SK-N-SH treated with all-trans-retinoic acid at 6 μM for 48 hours (cell line): ENCODE results near the gene PLEKHA8.

ENCODE experiments used
- ATAC-seq: fragments of 200-7000 bp; cut with Tn5 transposase; 3 replicates; pipeline ENCODE4 v1.9.1; 2020; ENCODE audit warnings: mild to moderate bottlenecking, moderate library complexity
- ARNTL ChIP-seq: fragments of 450-650 bp; formaldehyde crosslinking; IDR thresholded peaks from 2 replicates; pipeline ENCODE4 v1.5.0; 2020; ENCODE audit warnings: low read depth, mild to moderate bottlenecking, moderate library complexity, borderline replicate concordance
- BACH2 ChIP-seq: fragments of 250-450 bp; sonication (Bioruptor Pico); IDR thresholded peaks from 2 replicates; pipeline ENCODE4 v1.9.0; 2021; ENCODE audit warnings: mild to moderate bottlenecking, borderline replicate concordance
- CSDC2 ChIP-seq: fragments of 250-450 bp; sonication (Bioruptor Pico); IDR thresholded peaks from 2 replicates; pipeline ENCODE4 v1.5.0; 2020; ENCODE audit warnings: mild to moderate bottlenecking, moderate library complexity
- ESRRG ChIP-seq: fragments of 250-450 bp; sonication (Bioruptor Pico); IDR thresholded peaks from 2 replicates; pipeline ENCODE4 v1.6.1; 2021; ENCODE audit warnings: mild to moderate bottlenecking
- GLIS3 ChIP-seq: fragments of 250-450 bp; sonication (Bioruptor Pico); IDR thresholded peaks from 2 replicates; pipeline ENCODE4 v1.5.0; 2020; ENCODE audit warnings: mild to moderate bottlenecking, moderate library complexity
- ISL1 ChIP-seq: fragments of 250-450 bp; sonication (Bioruptor Pico); IDR thresholded peaks from 2 replicates; pipeline ENCODE4 v2.1.2; 2022; ENCODE audit warnings: mild to moderate bottlenecking, moderate library complexity
- OSR1 ChIP-seq: fragments of 250-450 bp; sonication (Bioruptor Pico); IDR thresholded peaks from 2 replicates; pipeline ENCODE4 v1.8.0; 2022; ENCODE audit warnings: moderate library complexity, mild to moderate bottlenecking, inconsistent platforms
- PPARA ChIP-seq: fragments of 250-450 bp; sonication (Bioruptor Pico); IDR thresholded peaks from 2 replicates; pipeline ENCODE4 v1.5.0; 2020; ENCODE audit warnings: mild to moderate bottlenecking, borderline replicate concordance
- RARB ChIP-seq: fragments of 250-450 bp; sonication (Bioruptor Pico); IDR thresholded peaks from 2 replicates; pipeline ENCODE4 v1.8.0; 2021; ENCODE audit warnings: mild to moderate bottlenecking, moderate library complexity
- SNAI2 ChIP-seq: fragments of 250-450 bp; sonication (Bioruptor Pico); IDR thresholded peaks from 2 replicates; pipeline ENCODE4 v1.5.0; 2020; ENCODE audit warnings: mild to moderate bottlenecking, moderate library complexity
- ZC3H10 ChIP-seq: fragments of 250-450 bp; sonication (Bioruptor Pico); IDR thresholded peaks from 2 replicates; pipeline ENCODE4 v1.5.1; 2021; ENCODE audit warnings: mild to moderate bottlenecking, moderate library complexity
- ZFP3 ChIP-seq: fragments of 250-450 bp; sonication (Bioruptor Pico); IDR thresholded peaks from 2 replicates; pipeline ENCODE4 v1.5.0; 2020; ENCODE audit warnings: mild to moderate bottlenecking, moderate library complexity
- ZFP30 ChIP-seq: fragments of 450-650 bp; formaldehyde crosslinking; IDR thresholded peaks from 2 replicates; pipeline ENCODE4 v1.5.0; 2022; ENCODE audit warnings: mild to moderate bottlenecking, moderate library complexity
- ZNF565 ChIP-seq: fragments of 450-650 bp; formaldehyde crosslinking; conservative IDR thresholded peaks from 2 replicates; pipeline ENCODE4 v1.5.0; 2020; ENCODE audit warnings: low read depth, mild to moderate bottlenecking, moderate library complexity
- ZNF70 ChIP-seq: fragments of 450-650 bp; formaldehyde crosslinking; IDR thresholded peaks from 2 replicates; pipeline ENCODE4 v1.5.0; 2020; ENCODE audit warnings: mild to moderate bottlenecking, moderate library complexity
- TF ChIP-seq, protein P1 (sequence below): fragments of 250-450 bp; sonication (Bioruptor Pico); IDR thresholded peaks from 2 replicates; pipeline ENCODE4 v1.8.0; 2020; ENCODE audit warnings: mild to moderate bottlenecking, moderate library complexity, borderline replicate concordance
- TF ChIP-seq, protein P2 (sequence below): fragments of 250-450 bp; sonication (Bioruptor Pico); IDR thresholded peaks from 2 replicates; pipeline ENCODE4 v1.5.0; 2020; ENCODE audit warnings: mild to moderate bottlenecking, moderate library complexity
- TF ChIP-seq, protein P3 (sequence below): fragments of 250-450 bp; sonication (Bioruptor Pico); IDR thresholded peaks from 2 replicates; pipeline ENCODE4 v1.5.1; 2020; ENCODE audit warnings: low read depth, mild to moderate bottlenecking, moderate library complexity
- TF ChIP-seq, protein P4 (sequence below): fragments of 250-450 bp; sonication (Bioruptor Pico); IDR thresholded peaks from 2 replicates; pipeline ENCODE4 v1.5.1; 2021; ENCODE audit warnings: mild to moderate bottlenecking, moderate library complexity

The PLEKHA8 gene

DNA sequence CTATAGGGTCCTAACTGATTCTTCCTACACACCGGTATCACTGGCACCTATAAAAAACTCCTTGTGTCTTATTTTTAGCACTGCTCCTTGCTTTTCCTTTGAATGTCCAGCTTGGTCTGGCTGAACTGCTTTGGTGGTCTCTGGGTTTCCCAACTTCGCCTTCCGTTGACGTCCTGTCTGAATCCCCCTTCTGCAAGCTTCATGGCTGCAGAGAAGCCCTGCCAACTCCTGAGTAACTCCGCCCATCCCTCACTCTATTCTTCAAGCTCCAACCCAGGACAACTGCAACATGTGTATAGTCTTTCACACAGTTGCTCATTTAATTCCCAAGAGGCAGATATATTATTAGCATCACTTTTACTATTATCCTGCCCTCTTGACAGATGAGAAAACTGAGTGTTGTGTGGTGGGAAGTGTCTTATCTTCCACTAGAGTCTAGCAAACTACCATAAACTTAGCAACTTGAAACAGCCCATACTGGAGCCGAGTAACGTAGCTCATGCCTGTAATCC is 147.5 kb downstream of the PLEKHA8 start (continued):
- TF ChIP-seq, protein P1, sequence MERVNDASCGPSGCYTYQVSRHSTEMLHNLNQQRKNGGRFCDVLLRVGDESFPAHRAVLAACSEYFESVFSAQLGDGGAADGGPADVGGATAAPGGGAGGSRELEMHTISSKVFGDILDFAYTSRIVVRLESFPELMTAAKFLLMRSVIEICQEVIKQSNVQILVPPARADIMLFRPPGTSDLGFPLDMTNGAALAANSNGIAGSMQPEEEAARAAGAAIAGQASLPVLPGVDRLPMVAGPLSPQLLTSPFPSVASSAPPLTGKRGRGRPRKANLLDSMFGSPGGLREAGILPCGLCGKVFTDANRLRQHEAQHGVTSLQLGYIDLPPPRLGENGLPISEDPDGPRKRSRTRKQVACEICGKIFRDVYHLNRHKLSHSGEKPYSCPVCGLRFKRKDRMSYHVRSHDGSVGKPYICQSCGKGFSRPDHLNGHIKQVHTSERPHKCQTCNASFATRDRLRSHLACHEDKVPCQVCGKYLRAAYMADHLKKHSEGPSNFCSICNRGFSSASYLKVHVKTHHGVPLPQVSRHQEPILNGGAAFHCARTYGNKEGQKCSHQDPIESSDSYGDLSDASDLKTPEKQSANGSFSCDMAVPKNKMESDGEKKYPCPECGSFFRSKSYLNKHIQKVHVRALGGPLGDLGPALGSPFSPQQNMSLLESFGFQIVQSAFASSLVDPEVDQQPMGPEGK (CRISPR knock-in tag) = no peak
- TF ChIP-seq ZNF565 (CRISPR knock-in tag) (no peak), RARB (CRISPR knock-in tag) (no peak), BACH2 (CRISPR knock-in tag) (no peak)
- TF ChIP-seq, all 23 proteins: peak for 0

DNA sequence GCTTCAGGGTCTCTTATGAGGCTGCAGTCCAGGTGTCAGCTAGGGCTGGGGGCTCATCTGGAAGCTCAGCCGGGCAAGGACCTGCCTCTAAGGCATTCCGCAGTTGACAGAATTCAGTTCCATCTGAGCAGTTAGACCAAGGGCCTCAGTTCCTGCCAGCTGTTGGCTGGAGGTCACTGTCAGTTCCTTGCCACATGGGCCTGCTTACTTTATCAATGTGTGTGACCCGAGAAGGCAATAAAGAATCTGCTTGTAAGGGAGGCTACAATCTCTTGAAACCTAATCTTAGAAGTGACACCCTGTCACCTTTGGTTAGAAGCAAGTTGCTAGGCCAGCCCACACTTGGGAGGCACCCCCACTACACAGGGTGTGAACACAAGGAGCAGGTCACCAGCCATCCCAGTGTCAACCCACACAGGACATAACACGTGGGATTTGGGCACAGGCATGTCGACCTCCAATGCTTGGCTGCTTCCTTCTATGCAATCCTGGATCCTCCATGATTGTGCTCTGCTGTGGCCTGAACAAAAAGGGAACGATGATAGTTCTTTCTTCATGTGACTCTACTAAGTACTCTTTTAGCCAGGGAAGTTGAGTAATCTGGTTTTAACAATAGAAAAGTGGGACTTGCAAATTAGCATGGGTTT is 148.4 kb downstream of the PLEKHA8 start:
- ATAC-seq = no peak

DNA sequence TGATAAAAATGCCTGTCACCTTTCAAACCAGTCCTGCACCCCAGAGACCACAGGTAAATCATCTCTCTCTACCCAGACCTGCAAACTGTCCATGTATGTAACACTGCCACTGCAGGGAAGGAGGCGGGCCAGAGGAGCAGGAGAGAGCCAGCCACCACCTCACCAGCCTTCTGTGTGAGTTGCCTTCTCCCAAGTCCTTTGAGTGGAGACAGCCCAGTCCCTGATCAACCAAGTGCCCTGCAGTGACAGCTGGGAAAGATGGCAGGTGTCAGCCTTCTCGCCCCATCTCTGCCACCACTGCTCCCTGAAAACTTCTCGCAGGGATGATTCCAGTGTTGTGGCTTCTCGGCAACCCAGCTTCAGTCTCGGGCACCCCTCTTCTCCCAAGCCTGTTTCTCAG is 149.0 kb downstream of the PLEKHA8 start:
- no peak for ATAC-seq
- TF ChIP-seq CSDC2 (no peak), ARNTL (CRISPR knock-in tag) (no peak), ESRRG (no peak)
- TF ChIP-seq, protein P2, sequence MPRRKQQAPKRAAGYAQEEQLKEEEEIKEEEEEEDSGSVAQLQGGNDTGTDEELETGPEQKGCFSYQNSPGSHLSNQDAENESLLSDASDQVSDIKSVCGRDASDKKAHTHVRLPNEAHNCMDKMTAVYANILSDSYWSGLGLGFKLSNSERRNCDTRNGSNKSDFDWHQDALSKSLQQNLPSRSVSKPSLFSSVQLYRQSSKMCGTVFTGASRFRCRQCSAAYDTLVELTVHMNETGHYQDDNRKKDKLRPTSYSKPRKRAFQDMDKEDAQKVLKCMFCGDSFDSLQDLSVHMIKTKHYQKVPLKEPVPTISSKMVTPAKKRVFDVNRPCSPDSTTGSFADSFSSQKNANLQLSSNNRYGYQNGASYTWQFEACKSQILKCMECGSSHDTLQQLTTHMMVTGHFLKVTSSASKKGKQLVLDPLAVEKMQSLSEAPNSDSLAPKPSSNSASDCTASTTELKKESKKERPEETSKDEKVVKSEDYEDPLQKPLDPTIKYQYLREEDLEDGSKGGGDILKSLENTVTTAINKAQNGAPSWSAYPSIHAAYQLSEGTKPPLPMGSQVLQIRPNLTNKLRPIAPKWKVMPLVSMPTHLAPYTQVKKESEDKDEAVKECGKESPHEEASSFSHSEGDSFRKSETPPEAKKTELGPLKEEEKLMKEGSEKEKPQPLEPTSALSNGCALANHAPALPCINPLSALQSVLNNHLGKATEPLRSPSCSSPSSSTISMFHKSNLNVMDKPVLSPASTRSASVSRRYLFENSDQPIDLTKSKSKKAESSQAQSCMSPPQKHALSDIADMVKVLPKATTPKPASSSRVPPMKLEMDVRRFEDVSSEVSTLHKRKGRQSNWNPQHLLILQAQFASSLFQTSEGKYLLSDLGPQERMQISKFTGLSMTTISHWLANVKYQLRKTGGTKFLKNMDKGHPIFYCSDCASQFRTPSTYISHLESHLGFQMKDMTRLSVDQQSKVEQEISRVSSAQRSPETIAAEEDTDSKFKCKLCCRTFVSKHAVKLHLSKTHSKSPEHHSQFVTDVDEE = no peak
- TF ChIP-seq, protein P3, sequence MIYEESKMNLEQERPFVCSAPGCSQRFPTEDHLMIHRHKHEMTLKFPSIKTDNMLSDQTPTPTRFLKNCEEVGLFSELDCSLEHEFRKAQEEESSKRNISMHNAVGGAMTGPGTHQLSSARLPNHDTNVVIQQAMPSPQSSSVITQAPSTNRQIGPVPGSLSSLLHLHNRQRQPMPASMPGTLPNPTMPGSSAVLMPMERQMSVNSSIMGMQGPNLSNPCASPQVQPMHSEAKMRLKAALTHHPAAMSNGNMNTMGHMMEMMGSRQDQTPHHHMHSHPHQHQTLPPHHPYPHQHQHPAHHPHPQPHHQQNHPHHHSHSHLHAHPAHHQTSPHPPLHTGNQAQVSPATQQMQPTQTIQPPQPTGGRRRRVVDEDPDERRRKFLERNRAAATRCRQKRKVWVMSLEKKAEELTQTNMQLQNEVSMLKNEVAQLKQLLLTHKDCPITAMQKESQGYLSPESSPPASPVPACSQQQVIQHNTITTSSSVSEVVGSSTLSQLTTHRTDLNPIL (CRISPR knock-in tag) = no peak

More for the DNA sequence above, 148.4 kb downstream of the PLEKHA8 start:
- no peak for TF ChIP-seq ZFP3 (CRISPR knock-in tag)
- no peak for TF ChIP-seq GLIS3 (CRISPR knock-in tag)
- no peak for TF ChIP-seq ISL1 (CRISPR knock-in tag)
- TF ChIP-seq ZC3H10 (CRISPR knock-in tag) = no peak
- no peak for TF ChIP-seq OSR1 (CRISPR knock-in tag)
- TF ChIP-seq ARNTL (CRISPR knock-in tag) = no peak
- TF ChIP-seq ZFP30 (CRISPR knock-in tag) = no peak
- TF ChIP-seq, protein P1 (CRISPR knock-in tag) = no peak
- no peak for TF ChIP-seq ZNF70 (CRISPR knock-in tag)
- TF ChIP-seq, protein P4, sequence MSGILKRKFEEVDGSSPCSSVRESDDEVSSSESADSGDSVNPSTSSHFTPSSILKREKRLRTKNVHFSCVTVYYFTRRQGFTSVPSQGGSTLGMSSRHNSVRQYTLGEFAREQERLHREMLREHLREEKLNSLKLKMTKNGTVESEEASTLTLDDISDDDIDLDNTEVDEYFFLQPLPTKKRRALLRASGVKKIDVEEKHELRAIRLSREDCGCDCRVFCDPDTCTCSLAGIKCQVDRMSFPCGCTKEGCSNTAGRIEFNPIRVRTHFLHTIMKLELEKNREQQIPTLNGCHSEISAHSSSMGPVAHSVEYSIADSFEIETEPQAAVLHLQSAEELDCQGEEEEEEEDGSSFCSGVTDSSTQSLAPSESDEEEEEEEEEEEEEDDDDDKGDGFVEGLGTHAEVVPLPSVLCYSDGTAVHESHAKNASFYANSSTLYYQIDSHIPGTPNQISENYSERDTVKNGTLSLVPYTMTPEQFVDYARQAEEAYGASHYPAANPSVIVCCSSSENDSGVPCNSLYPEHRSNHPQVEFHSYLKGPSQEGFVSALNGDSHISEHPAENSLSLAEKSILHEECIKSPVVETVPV (CRISPR knock-in tag) = no peak
- TF ChIP-seq PPARA (CRISPR knock-in tag) = no peak
- no peak for TF ChIP-seq SNAI2 (CRISPR knock-in tag)
- TF ChIP-seq, protein P3 (CRISPR knock-in tag) = no peak
- no peak for TF ChIP-seq RARB (CRISPR knock-in tag)
